ENCODE results near the gene PDGFB. TPM values are rescaled to one million over a fixed set of nuclear protein-coding genes. Genes with fewer than 3 reads are reported as not detected.

The PDGFB gene
- total RNA-seq, 8 experiments from 2014 or later = 0.24 to 6.7 (median 0.43) TPM; not detected in 1

- 9 to 100% (median 40%) methylated on average over 2 to 6 of the region's 27 CpGs; no CpG with 5 or more reads in 3 of the 10 experiments for WGBS, 10 experiments
- Histone ChIP-seq H3K27ac (no peak overlapping the region), H3K4me3 (no peak overlapping the region), H3K4me1 (replicated peaks in 1 of 2) (peaks cover 26 to 60% of the 10 kb centered on the region in 2 donors)
- in situ Hi-C loops (cut with MboI; ENCODE audit: low pct_unique_long_range_greater_than_20kb in 2 of 9, low sequenced_read_pairs in 9 of 9, unreplicated experiment in 9 of 9) = no loop called here
- peak in 6 of 8 experiments; percentile 0 to 60 (median 20) for ATAC-seq (replicated peaks in 6 of 8)
These were observed 3.7 kb downstream of the PDGFB start for GRCh38 chr22:39240831-39241793.

DNA sequence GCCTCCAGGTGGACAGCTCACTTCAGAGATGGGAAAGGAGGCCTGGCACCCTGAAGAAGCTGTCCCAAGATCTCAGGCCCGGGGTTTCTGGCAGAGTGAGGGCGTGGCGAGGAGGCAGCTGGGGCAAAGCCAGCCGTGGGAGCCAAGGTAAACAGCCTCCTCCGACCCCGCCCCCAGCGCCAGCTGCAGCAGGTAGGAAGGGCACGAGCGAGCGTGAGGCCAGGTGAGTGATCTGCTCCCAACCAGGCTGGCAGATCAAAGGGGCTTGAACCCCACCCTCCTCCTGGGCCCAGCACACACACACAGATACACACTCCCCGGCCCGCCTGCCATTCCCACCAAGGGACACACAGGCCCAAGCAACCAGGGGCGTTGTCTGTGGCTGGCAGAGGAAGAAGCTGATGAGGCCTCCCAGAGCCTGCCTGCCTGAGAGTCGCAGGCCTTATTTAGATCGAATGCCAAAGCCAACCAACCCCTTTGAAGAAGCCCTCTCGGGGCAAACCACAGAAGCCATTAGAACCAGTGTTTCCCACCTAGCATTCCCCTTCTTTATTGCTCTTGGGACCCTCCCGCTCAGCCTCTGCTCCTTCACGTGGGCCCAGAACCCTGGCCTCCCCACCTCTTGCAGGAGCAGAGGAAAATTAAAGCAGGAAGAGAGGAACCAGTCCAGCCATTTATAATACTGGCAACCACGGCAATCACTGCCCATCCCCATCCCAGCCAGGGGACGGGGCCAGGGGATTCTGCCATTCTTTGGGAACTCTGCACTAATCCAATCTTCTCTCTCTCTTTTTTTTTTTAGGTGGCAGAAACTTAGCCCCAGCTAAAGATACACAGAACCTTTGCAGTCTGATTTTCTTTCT is 5.0 kb downstream of the PDGFB start:
- 40 to 87% (median 79%) methylated on average over 1 to 6 of the region's 20 CpGs; no CpG with 5 or more reads in 2 of the 10 experiments for WGBS, 10 experiments
- H3K4me1 ChIP-seq (replicated peaks in 1 of 2) = peaks cover 28 to 63% of the 10 kb centered on the region in 2 donors

DNA sequence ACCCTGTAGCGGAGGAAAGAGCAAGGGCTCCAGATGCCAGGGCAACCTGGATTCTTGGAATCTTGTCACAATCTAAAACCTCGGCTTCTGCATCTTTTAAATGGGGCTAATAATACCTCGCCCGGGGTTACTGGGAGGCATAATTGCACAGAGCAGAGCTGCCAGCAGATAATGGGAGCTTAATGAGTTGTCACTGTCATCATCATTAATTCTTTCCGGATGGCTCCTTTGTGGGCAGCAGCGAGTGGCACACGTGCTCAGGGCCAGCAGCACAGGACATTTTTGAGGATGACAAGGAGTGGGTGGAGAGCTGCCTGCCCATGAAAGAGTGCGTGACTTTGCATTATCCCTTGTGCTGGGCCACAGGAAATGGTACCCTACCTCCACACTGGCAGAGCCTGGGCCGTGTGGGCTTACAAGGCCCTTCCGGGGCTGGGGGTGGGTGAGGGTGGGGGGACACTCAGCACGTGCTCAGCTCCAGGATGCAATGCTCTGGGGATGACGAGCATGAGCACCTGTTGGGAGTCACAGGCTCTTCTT is 5.7 kb downstream of the PDGFB start:
- Histone ChIP-seq H3K4me3 (no peak overlapping the region), H3K27ac (no peak overlapping the region), H3K4me1 (replicated peaks in 1 of 2) (peaks cover 35 to 68% of the 10 kb centered on the region in 2 donors)
- ATAC-seq (replicated peaks in 6 of 8) = peak in 5 of 8 experiments; percentile 17 to 46 (median 24)
- in situ Hi-C loops (cut with MboI; ENCODE audit: low pct_unique_long_range_greater_than_20kb in 2 of 9, low sequenced_read_pairs in 9 of 9, unreplicated experiment in 9 of 9) = no loop called here
- WGBS, 10 experiments = 31 to 86% (median 68%) methylated on average over 1 to 5 of the region's 12 CpGs; no CpG with 5 or more reads in 6 of the 10 experiments

More for the DNA sequence above, 5.0 kb downstream of the PDGFB start:
- Histone ChIP-seq H3K4me3 (no peak overlapping the region), H3K27ac (no peak overlapping the region)
- in situ Hi-C loops (cut with MboI; ENCODE audit: low pct_unique_long_range_greater_than_20kb in 2 of 9, low sequenced_read_pairs in 9 of 9, unreplicated experiment in 9 of 9) = no loop called here
- no peak for ATAC-seq (replicated peaks in 6 of 8)

- ATAC-seq (replicated peaks in 6 of 8) = no peak
- Histone ChIP-seq H3K4me3 (no peak overlapping the region), H3K4me1 (replicated peaks in 1 of 2) (peaks cover 37 to 73% of the 10 kb centered on the region in 2 donors), H3K27ac (no peak overlapping the region)
- in situ Hi-C loops (cut with MboI; ENCODE audit: low pct_unique_long_range_greater_than_20kb in 2 of 9, low sequenced_read_pairs in 9 of 9, unreplicated experiment in 9 of 9) = no loop called here
- 77 to 100% (median 78%) methylated on average over 1 to 6 of the region's 8 CpGs; no CpG with 5 or more reads in 6 of the 10 experiments for WGBS, 10 experiments
These were observed 6.2 kb downstream of the PDGFB start for GRCh38 chr22:39238561-39238960.

DNA sequence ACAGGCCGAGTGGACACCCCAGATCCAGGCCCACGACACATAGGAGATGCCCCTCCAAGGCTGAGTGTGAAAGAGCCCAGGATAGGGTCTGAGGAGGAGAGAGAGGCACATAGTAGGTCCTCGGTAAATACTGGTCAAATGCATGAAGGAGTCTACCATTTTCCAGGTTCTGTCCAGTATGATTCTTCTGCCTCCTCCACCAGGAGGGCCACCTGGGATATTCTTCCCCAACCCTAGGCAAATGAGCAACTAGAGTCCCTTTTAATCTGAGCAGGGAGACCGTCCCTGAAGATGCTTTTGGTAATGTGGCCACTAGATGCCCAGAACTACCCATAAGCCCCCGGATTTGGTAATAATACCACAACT is 6.7 kb downstream of the PDGFB start:
- Histone ChIP-seq H3K4me1 (replicated peaks in 1 of 2) (peaks cover 36 to 74% of the 10 kb centered on the region in 2 donors), H3K27ac (no peak overlapping the region), H3K4me3 (no peak overlapping the region)
- no peak for ATAC-seq (replicated peaks in 6 of 8)
- 39 to 100% (median 83%) methylated on average over 1 to 5 of the region's 5 CpGs; no CpG with 5 or more reads in 3 of the 10 experiments for WGBS, 10 experiments
- in situ Hi-C loops (cut with MboI; ENCODE audit: low pct_unique_long_range_greater_than_20kb in 2 of 9, low sequenced_read_pairs in 9 of 9, unreplicated experiment in 9 of 9) = no loop called here

DNA sequence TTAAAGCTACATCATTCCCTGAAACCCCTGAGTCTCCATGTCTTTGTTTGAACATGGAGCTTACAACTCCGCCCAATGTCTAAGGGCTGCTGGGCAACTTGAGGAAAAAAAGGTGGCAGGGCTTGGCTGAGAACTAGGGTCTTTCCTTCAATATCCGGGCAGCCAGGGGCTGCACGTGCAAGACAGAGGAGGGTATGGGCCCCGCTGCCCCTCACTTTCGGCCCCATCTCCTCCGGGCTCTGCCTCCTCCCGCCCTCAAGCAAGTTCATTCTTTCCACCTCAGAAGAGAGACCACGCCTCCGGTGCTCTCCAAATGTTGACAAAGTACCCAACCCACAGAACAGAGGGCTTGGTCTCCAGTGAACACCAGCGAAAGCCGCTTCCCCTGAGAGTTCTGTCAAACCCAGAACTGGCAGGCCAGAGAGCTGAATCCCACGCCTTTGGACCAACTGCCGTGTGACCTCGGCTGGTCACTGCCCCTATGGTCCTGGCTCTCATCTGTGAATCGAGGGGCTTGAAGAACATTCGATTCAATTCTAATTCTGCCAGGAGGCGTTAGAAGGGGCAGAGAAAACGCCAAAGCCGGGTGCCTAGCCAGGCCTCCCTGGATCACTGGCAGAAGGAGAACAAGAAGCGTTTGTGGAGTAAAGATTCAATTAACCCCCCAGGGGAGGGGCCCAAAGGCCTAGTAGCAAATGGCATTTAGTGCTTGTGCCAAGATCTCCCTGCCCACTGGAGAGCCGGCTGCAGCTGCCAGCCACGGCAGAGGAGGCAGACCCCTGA is 7.3 kb downstream of the PDGFB start:
- WGBS, 10 experiments = 40 to 75% (median 61%) methylated on average over 1 to 4 of the region's 22 CpGs; no CpG with 5 or more reads in 3 of the 10 experiments

GRCh38 chr22:39236321-39237317 is 8.2 kb downstream of the PDGFB start:
- H3K4me1 ChIP-seq (replicated peaks in 1 of 2) = peaks cover 27 to 60% of the 10 kb centered on the region in 2 donors
- H3K27ac ChIP-seq = no peak overlapping the region
- no peak for ATAC-seq (replicated peaks in 6 of 8)
- H3K4me3 ChIP-seq = no peak overlapping the region
- WGBS, 10 experiments = 48 to 95% (median 72%) methylated on average over 2 to 9 of the region's 37 CpGs; no CpG with 5 or more reads in 4 of the 10 experiments
- in situ Hi-C loops (cut with MboI; ENCODE audit: low pct_unique_long_range_greater_than_20kb in 2 of 9, low sequenced_read_pairs in 9 of 9, unreplicated experiment in 9 of 9) = no loop called here

More for the DNA sequence above, 7.3 kb downstream of the PDGFB start:
- ATAC-seq (replicated peaks in 6 of 8) = peak in 2 of 8 experiments; percentile 10 to 14
- Histone ChIP-seq H3K27ac (no peak overlapping the region), H3K4me3 (no peak overlapping the region), H3K4me1 (replicated peaks in 1 of 2) (peaks cover 33 to 69% of the 10 kb centered on the region in 2 donors)
- in situ Hi-C loops (cut with MboI; ENCODE audit: low pct_unique_long_range_greater_than_20kb in 2 of 9, low sequenced_read_pairs in 9 of 9, unreplicated experiment in 9 of 9) = no loop called here

- ATAC-seq (replicated peaks in 6 of 8) = peak in 1 of 8 experiments; percentile 6
- in situ Hi-C loops (cut with MboI; ENCODE audit: low pct_unique_long_range_greater_than_20kb in 2 of 9, low sequenced_read_pairs in 9 of 9, unreplicated experiment in 9 of 9) = no loop called here
- 60% methylated on average over 1 of the region's 29 CpGs; no CpG with 5 or more reads in 9 of the 10 experiments for WGBS, 10 experiments
- Histone ChIP-seq H3K4me1 (replicated peaks in 1 of 2) (peaks cover 24 to 57% of the 10 kb centered on the region in 2 donors), H3K4me3 (no peak overlapping the region), H3K27ac (peak overlapping the region in 1 of 2 donors; percentile 28)
These were observed 9.7 kb downstream of the PDGFB start for GRCh38 chr22:39234867-39235687.

- ATAC-seq (replicated peaks in 6 of 8) = peak in 5 of 8 experiments; percentile 53 to 63 (median 58)
- peak overlapping the region in 1 of 2 donors; percentile 35 for H3K27ac ChIP-seq
- WGBS, 10 experiments = 40 to 100% methylated on average over 1 of the region's 10 CpGs; no CpG with 5 or more reads in 8 of the 10 experiments
- in situ Hi-C loops (cut with MboI; ENCODE audit: low pct_unique_long_range_greater_than_20kb in 2 of 9, low sequenced_read_pairs in 9 of 9, unreplicated experiment in 9 of 9) = no loop called here
- H3K4me1 ChIP-seq (replicated peaks in 1 of 2) = peaks cover 26 to 62% of the 10 kb centered on the region in 2 donors
- H3K4me3 ChIP-seq = no peak overlapping the region
These were observed 10.4 kb downstream of the PDGFB start for GRCh38 chr22:39234472-39234787.

- Histone ChIP-seq H3K4me1 (replicated peaks in 1 of 2) (peaks cover 26 to 62% of the 10 kb centered on the region in 2 donors), H3K4me3 (no peak overlapping the region), H3K27ac (peak overlapping the region in 1 of 2 donors; percentile 35)
- 20 to 40% (median 30%) methylated on average over 1 to 2 of the region's 16 CpGs; no CpG with 5 or more reads in 7 of the 10 experiments for WGBS, 10 experiments
- in situ Hi-C loops (cut with MboI; ENCODE audit: low pct_unique_long_range_greater_than_20kb in 2 of 9, low sequenced_read_pairs in 9 of 9, unreplicated experiment in 9 of 9) = no loop called here
- ATAC-seq (replicated peaks in 6 of 8) = peak; percentile 28 to 67 (median 59)
These were observed 10.9 kb downstream of the PDGFB start for GRCh38 chr22:39233710-39234471.

All from motor neuron (in vitro differentiated cells).